Endothelial cell (in vitro differentiated cells): ENCODE data around the gene ETS1. TPM values are rescaled to one million over a fixed set of nuclear protein-coding genes. Genes with fewer than 3 reads are reported as not detected.

ENCODE experiments used
- DNase-seq: peaks from one replicate; pipeline ENCODE4 v3.0.0; 2021; ENCODE audit warnings: low spot score
- H3K27ac Mint-ChIP-seq: one replicate; pipeline ENCODE4 v1.8.0; 2021; ENCODE audit warnings: mixed read lengths, inconsistent platforms; ENCODE audit not compliant: unreplicated experiment
- H3K27me3 Mint-ChIP-seq: one replicate; pipeline ENCODE4 v1.8.0; 2021; ENCODE audit warnings: mild to moderate bottlenecking, moderate library complexity, mixed read lengths, inconsistent platforms; ENCODE audit not compliant: unreplicated experiment
- H3K36me3 Mint-ChIP-seq: one replicate; pipeline ENCODE4 v1.8.0; 2021; ENCODE audit warnings: mild to moderate bottlenecking, low read depth, mixed read lengths, inconsistent platforms; ENCODE audit not compliant: unreplicated experiment
- H3K4me1 Mint-ChIP-seq: one replicate; pipeline ENCODE4 v1.8.0; 2021; ENCODE audit warnings: mild to moderate bottlenecking, mixed read lengths, inconsistent platforms; ENCODE audit not compliant: unreplicated experiment
- H3K4me3 Mint-ChIP-seq: one replicate; pipeline ENCODE4 v1.8.0; 2021; ENCODE audit warnings: mild to moderate bottlenecking, mixed read lengths, inconsistent platforms; ENCODE audit not compliant: unreplicated experiment
- H3K9me3 Mint-ChIP-seq: one replicate; pipeline ENCODE4 v1.8.0; 2021; ENCODE audit warnings: mixed read lengths, inconsistent platforms; ENCODE audit not compliant: unreplicated experiment
- CTCF ChIP-seq: fragments of 200-600 bp; sonication (generic); IDR thresholded peaks from one replicate; pipeline ENCODE4 v1.5.0; 2021; ENCODE audit warnings: antibody characterized with exemption; ENCODE audit not compliant: unreplicated experiment
- total RNA-seq: library from RNA; stranded (reverse); fragmentation: NEBNext Ultra II Directional; extraction: Animal tissue kit (Norgen Biotek cat#: 25700); gene quantifications from one replicate; pipeline ENCODE4 v1.2.1, GENCODE V29; 2021; ENCODE audit not compliant: unreplicated experiment

The ETS1 gene
- total RNA-seq, 1 donor from 2014 or later: 309 TPM

- no peaks in the 10 kb centered on the region for H3K27me3 Mint-ChIP-seq
- no peak overlapping the region for H3K4me3 Mint-ChIP-seq
- no peak overlapping the region for H3K27ac Mint-ChIP-seq
- no peaks in the 10 kb centered on the region for H3K9me3 Mint-ChIP-seq
- DNase-seq: no peak
- TF ChIP-seq CTCF: no peak
- peaks cover 3% of the 10 kb centered on the region for H3K4me1 Mint-ChIP-seq
- H3K36me3 Mint-ChIP-seq: no peaks in the 10 kb centered on the region
These were observed 169.6 kb downstream of the ETS1 start for GRCh38 chr11:128417607-128418324.

- Mint-ChIP-seq H3K9me3 (no peaks in the 10 kb centered on the region), H3K4me3 (no peak overlapping the region), H3K27me3 (no peaks in the 10 kb centered on the region), H3K36me3 (no peaks in the 10 kb centered on the region), H3K27ac (no peak overlapping the region), H3K4me1 (peaks cover 4% of the 10 kb centered on the region)
- DNase-seq: no peak
- no peak for TF ChIP-seq CTCF
These were observed 170.4 kb downstream of the ETS1 start for GRCh38 chr11:128416976-128417375.

- no peaks in the 10 kb centered on the region for H3K36me3 Mint-ChIP-seq
- H3K9me3 Mint-ChIP-seq: no peaks in the 10 kb centered on the region
- no peak overlapping the region for H3K27ac Mint-ChIP-seq
- H3K4me3 Mint-ChIP-seq: no peak overlapping the region
- no peak for DNase-seq
- TF ChIP-seq CTCF: no peak
- peaks cover 9% of the 10 kb centered on the region for H3K4me1 Mint-ChIP-seq
- H3K27me3 Mint-ChIP-seq: no peaks in the 10 kb centered on the region
These were observed 171.8 kb downstream of the ETS1 start for GRCh38 chr11:128415539-128415938.

- peaks cover 9% of the 10 kb centered on the region for H3K4me1 Mint-ChIP-seq
- peaks cover 1% of the 10 kb centered on the region for H3K27me3 Mint-ChIP-seq
- no peaks in the 10 kb centered on the region for H3K36me3 Mint-ChIP-seq
- no peak overlapping the region for H3K4me3 Mint-ChIP-seq
- no peak for DNase-seq
- H3K27ac Mint-ChIP-seq: no peak overlapping the region
- H3K9me3 Mint-ChIP-seq: no peaks in the 10 kb centered on the region
- TF ChIP-seq CTCF: no peak
These were observed 174.2 kb downstream of the ETS1 start for GRCh38 chr11:128412847-128413791.

GRCh38 chr11:128411812-128412211 is 175.5 kb downstream of the ETS1 start:
- H3K27ac Mint-ChIP-seq: no peak overlapping the region
- no peaks in the 10 kb centered on the region for H3K36me3 Mint-ChIP-seq
- peaks cover 6% of the 10 kb centered on the region for H3K4me1 Mint-ChIP-seq
- peaks cover 1% of the 10 kb centered on the region for H3K27me3 Mint-ChIP-seq
- H3K9me3 Mint-ChIP-seq: no peaks in the 10 kb centered on the region
- TF ChIP-seq CTCF: no peak
- no peak for DNase-seq
- no peak overlapping the region for H3K4me3 Mint-ChIP-seq
